Keratinocyte (primary cell): ENCODE measurements around the gene CHID1. TPM values are rescaled to one million over a fixed set of nuclear protein-coding genes. Genes with fewer than 3 reads are reported as not detected.
A peak's percentile ranks its signal among the peaks of the same experiment; 100 is the strongest.

Experiments used
- DNase-seq: peaks from one replicate; pipeline ENCODE4 v3.0.0-alpha.2; 2011; ENCODE audit warnings: low read depth, missing footprints, low spot score
- FAIRE-seq: peaks from 2 replicates; lab custom pipeline; 2011; peaks lifted over from hg19 to GRCh38; lab: Jason Lieb, UNC
- H2AFZ ChIP-seq: 2 replicates; pipeline ENCODE4 v1.6.0; 2012; ENCODE audit warnings: low read length, control low read depth, inconsistent platforms; ENCODE audit not compliant: control insufficient read depth
- H3K27ac ChIP-seq: 2 replicates; pipeline ENCODE4 v1.5.1; 2011; ENCODE audit warnings: low read length; ENCODE audit not compliant: control insufficient read depth, insufficient read depth
- H3K27me3 ChIP-seq: 3 replicates; pipeline ENCODE4 v1.6.0; 2011; ENCODE audit warnings: low read length; ENCODE audit not compliant: control insufficient read depth, insufficient read depth; ENCODE audit errors: extremely low read depth
- H3K36me3 ChIP-seq, 2 experiments: 2 replicates in 1 of 2; 3 replicates in 1 of 2; pipeline ENCODE4 v1.5.1; 2011; ENCODE audit warnings: low read length in 2 of 2, mild to moderate bottlenecking in 1 of 2; ENCODE audit not compliant: control insufficient read depth in 2 of 2, insufficient read depth in 2 of 2; ENCODE audit errors: extremely low read depth in 1 of 2
- H3K4me1 ChIP-seq: 3 replicates; pipeline ENCODE4 v1.5.1; 2011; ENCODE audit warnings: low read length; ENCODE audit not compliant: control insufficient read depth, insufficient read depth; ENCODE audit errors: extremely low read depth
- H3K4me2 ChIP-seq: 3 replicates; pipeline ENCODE4 v1.6.0; 2011; ENCODE audit warnings: low read depth, low read length; ENCODE audit not compliant: control insufficient read depth, insufficient read depth; ENCODE audit errors: extremely low read depth
- H3K4me3 ChIP-seq, 3 experiments: fragments of 200-600 bp in 1 of 3; sonication (generic) in 1 of 3; 2 replicates in 2 of 3; 3 replicates in 1 of 3; pipeline ENCODE4 v1.5.1; 2011 to 2016; ENCODE audit warnings: low read length in 3 of 3, mild to moderate bottlenecking in 3 of 3, control low read depth in 2 of 3, inconsistent platforms in 1 of 3, low read depth in 1 of 3, mixed read lengths in 1 of 3, mixed run types in 1 of 3, moderate library complexity in 1 of 3; ENCODE audit not compliant: control insufficient read depth in 2 of 3, insufficient read depth in 2 of 3; ENCODE audit errors: extremely low read depth in 1 of 3
- H3K79me2 ChIP-seq: 2 replicates; pipeline ENCODE4 v1.6.0; 2012; ENCODE audit warnings: low read length; ENCODE audit not compliant: control insufficient read depth, insufficient read depth
- H3K9ac ChIP-seq: 3 replicates; pipeline ENCODE4 v1.6.0; 2011; ENCODE audit warnings: low read length; ENCODE audit not compliant: control insufficient read depth, insufficient read depth; ENCODE audit errors: extremely low read depth
- H3K9me1 ChIP-seq: 3 replicates; pipeline ENCODE4 v1.6.0; 2011; ENCODE audit warnings: low read length; ENCODE audit not compliant: control insufficient read depth, insufficient read depth; ENCODE audit errors: extremely low read depth
- H3K9me3 ChIP-seq: 2 replicates; pipeline ENCODE4 v1.5.1; 2012; ENCODE audit warnings: low read depth, low read length; ENCODE audit not compliant: control insufficient read depth
- H4K20me1 ChIP-seq: 3 replicates; pipeline ENCODE4 v1.6.0; 2011; ENCODE audit warnings: low read length; ENCODE audit not compliant: control insufficient read depth, insufficient read depth; ENCODE audit errors: extremely low read depth
- CTCF ChIP-seq, 3 experiments: IDR thresholded peaks in 1 of 3; conservative IDR thresholded peaks in 1 of 3; optimal IDR thresholded peaks in 1 of 3; 2 replicates in 2 of 3; 3 replicates in 1 of 3; pipeline versions ENCODE3 to v1.5.1; 2011; ENCODE audit warnings: low read length in 3 of 3, mild to moderate bottlenecking in 3 of 3, moderate library complexity in 2 of 3, control low read depth in 1 of 3, inconsistent platforms in 1 of 3; ENCODE audit not compliant: insufficient read depth in 2 of 3; ENCODE audit errors: extremely low read depth in 1 of 3
- EZH2 ChIP-seq: IDR thresholded peaks from one replicate; pipeline ENCODE4 v1.6.1; 2012; ENCODE audit warnings: inconsistent platforms, mild to moderate bottlenecking, low read length, moderate library complexity
- dilution Hi-C: fragments of 300-500 bp; cut with MboI; formaldehyde crosslinking; loops from one replicate; pipeline ENCODE4 v1.7.0; 2020; ENCODE audit warnings: low sequenced_read_pairs; ENCODE audit not compliant: extremely low pct_ligation_motif_present
- polyA plus RNA-seq, 5 experiments: library from polyadenylated mRNA; depleted of rRNA in 3 of 5; stranded (reverse) in 3 of 5; stranded (forward) in 1 of 5; unstranded in 1 of 5; fragments of >200 nt; gene quantifications; 1 replicate in 1 of 5; 2 replicates in 3 of 5; 3 replicates in 1 of 5; pipeline versions ENCODE4 v1.2.1 to v1.2.3, GENCODE V29; 2011 to 2012; ENCODE audit warnings: missing spikeins in 2 of 5, low read depth in 1 of 5, low replicate concordance in 1 of 5

Gene CHID1
- polyA plus RNA-seq, 1 donor (not counting 4 experiments of a cell fraction or from before 2014, with no cell fraction given), result 23.0 TPM

DNA sequence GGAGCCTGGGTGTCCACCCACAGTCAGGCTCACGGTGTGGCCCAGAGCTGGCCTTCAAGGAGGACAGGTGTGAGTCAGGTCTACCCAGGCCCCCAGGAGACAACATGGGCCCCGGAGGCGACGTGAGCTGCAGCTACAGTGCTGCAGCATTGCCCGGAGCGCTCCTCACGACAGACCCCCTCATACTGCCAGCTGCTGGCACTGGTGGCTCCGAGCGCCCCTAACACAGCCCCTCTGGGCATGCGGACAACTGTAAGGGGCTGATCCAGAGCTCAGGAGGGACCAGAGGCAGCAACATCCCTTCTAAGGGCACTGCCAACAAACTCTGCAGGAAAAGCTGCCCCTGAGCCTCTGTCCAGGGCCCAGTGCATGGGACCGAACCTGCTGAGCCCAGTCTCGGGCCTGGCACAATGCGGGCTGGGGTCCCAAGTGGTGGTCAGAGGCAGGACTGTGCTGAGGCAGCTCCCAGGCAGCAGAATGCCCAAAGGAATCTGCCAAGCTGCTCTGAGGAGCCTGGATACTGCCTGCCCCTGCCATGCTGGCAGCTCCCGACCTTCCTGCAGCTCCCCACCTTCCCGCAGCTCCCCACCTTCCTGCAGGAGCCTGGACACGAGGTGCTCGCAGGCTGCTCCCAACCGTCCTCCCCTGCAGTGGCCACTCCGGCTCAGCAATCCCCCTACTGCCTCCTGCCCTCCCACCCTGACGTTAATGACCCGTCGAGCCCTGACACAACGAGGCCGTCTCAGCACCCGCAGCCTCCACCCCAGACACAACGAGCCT is 15.1 kb downstream of the CHID1 start:
- no peak for TF ChIP-seq EZH2

GRCh38 chr11:894575-895201 is 15.9 kb downstream of the CHID1 start:
- dilution Hi-C loops, result no loop called here
- H4K20me1 ChIP-seq, result no peaks in the 10 kb centered on the region
- no peak for FAIRE-seq
- H3K27ac ChIP-seq, result no peak overlapping the region
- H2AFZ ChIP-seq, result no peak overlapping the region
- peaks cover under 1 to 8% of the 10 kb centered on the region in 2 experiments for H3K36me3 ChIP-seq
- no peak overlapping the region for H3K4me2 ChIP-seq
- no peak overlapping the region for H3K9ac ChIP-seq
- DNase-seq, result no peak
- no peaks in the 10 kb centered on the region for H3K79me2 ChIP-seq
- no peak overlapping the region for H3K4me3 ChIP-seq
- H3K9me3 ChIP-seq, result no peaks in the 10 kb centered on the region
- no peaks in the 10 kb centered on the region for H3K9me1 ChIP-seq
- no peaks in the 10 kb centered on the region for H3K27me3 ChIP-seq
- H3K4me1 ChIP-seq, result no peaks in the 10 kb centered on the region
- TF ChIP-seq EZH2 (no peak), CTCF (optimal IDR thresholded peaks at IDR 0.05 in 1 of 3, IDR thresholded peaks at IDR 0.05 in 1 of 3, conservative IDR thresholded peaks at IDR 0.05 in 1 of 3; ENCODE audit: extremely low read depth in 1 of 3, insufficient read depth in 2 of 3, low read length in 3 of 3) (peak in 1 of 3 experiments; percentile 41)

More for the DNA sequence above, 15.1 kb downstream of the CHID1 start:
- FAIRE-seq (no peak), DNase-seq (no peak)
- Histone ChIP-seq H3K79me2 (no peaks in the 10 kb centered on the region), H3K27ac (no peak overlapping the region), H3K9ac (no peak overlapping the region), H2AFZ (no peak overlapping the region), H3K27me3 (no peaks in the 10 kb centered on the region), H4K20me1 (no peaks in the 10 kb centered on the region), H3K9me3 (no peaks in the 10 kb centered on the region), H3K4me1 (no peaks in the 10 kb centered on the region), H3K36me3 (peaks cover 7 to 11% of the 10 kb centered on the region in 2 experiments), H3K4me3 (no peak overlapping the region), H3K4me2 (no peak overlapping the region), H3K9me1 (no peaks in the 10 kb centered on the region)
- dilution Hi-C loops, result no loop called here
